Measurements from ENCODE around the gene EYA2. TPM values are rescaled to one million over a fixed set of nuclear protein-coding genes. Genes with fewer than 3 reads are reported as not detected.

EYA2 gene
- polyA plus RNA-seq, 3 donors, result 0.04 to 0.16 TPM; not detected in 1

DNA sequence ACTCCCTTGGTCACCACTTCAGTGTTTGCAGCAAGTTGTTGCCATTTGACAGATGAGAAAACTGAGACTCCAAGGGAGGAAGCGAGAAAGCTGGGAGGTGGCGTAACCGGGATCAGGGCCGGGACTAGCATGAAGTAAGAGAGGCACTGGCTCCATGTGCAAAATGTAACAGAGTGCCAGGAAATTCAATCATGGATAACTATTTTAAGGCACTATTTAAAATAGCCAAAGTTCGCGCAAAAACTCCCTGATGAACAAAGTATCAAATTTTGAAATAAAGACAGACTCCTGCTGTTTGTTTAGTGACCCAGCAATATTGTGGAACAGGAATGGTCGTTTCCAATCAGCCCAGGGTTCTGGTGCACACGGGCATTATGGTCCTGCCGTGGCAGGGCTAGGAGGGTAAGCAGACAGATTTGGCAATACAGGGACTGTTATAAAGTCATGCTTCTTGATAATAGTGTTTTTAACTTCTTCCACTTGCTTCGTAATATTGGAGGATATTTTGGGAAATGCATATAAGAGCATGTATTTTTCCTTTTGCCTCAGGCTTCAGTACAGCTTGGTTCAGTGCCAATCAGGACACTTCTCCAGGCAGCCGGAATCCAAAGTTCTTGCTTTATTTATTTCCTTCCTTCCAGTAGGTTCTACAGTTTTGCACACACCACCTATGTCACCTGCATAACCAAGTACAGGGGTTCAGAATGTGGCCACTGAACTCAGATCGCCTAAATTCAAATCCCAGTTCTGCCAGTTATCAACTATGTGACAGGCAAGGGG lies 141.6 kb downstream of the EYA2 start:
- TF ChIP-seq, protein P1, sequence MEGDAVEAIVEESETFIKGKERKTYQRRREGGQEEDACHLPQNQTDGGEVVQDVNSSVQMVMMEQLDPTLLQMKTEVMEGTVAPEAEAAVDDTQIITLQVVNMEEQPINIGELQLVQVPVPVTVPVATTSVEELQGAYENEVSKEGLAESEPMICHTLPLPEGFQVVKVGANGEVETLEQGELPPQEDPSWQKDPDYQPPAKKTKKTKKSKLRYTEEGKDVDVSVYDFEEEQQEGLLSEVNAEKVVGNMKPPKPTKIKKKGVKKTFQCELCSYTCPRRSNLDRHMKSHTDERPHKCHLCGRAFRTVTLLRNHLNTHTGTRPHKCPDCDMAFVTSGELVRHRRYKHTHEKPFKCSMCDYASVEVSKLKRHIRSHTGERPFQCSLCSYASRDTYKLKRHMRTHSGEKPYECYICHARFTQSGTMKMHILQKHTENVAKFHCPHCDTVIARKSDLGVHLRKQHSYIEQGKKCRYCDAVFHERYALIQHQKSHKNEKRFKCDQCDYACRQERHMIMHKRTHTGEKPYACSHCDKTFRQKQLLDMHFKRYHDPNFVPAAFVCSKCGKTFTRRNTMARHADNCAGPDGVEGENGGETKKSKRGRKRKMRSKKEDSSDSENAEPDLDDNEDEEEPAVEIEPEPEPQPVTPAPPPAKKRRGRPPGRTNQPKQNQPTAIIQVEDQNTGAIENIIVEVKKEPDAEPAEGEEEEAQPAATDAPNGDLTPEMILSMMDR (IDR thresholded peaks at IDR 0.05), result no peak
- Histone ChIP-seq H3K27me3 (ENCODE audit: control insufficient read depth in 2 of 2, insufficient read depth in 2 of 2, low read length in 2 of 2) (no peaks in the 10 kb centered on the region), H3K79me2 (ENCODE audit: insufficient read depth, low read length) (no peaks in the 10 kb centered on the region), H3K9me3 (replicated peaks in 1 of 2; ENCODE audit: control insufficient read depth in 1 of 2, insufficient read depth in 1 of 2, low read length in 2 of 2) (no peaks in the 10 kb centered on the region), H3K4me3 (replicated peaks in 1 of 3; ENCODE audit: low read depth in 2 of 3, low read length in 3 of 3) (no peak overlapping the region), H3K9ac (ENCODE audit: insufficient read depth, low read length, poor library complexity, severe bottlenecking) (no peak overlapping the region), H3K27ac (ENCODE audit: low read depth in 1 of 2, low read length in 2 of 2) (no peak overlapping the region), H3K36me3 (replicated peaks in 1 of 2; ENCODE audit: control insufficient read depth in 1 of 2, insufficient read depth in 2 of 2, low read length in 2 of 2) (no peaks in the 10 kb centered on the region), H3K4me1 (ENCODE audit: control insufficient read depth in 1 of 2, insufficient read depth in 2 of 2, low read length in 2 of 2) (no peaks in the 10 kb centered on the region), H3K4me2 (replicated peaks; ENCODE audit: extremely low read depth, low read length, poor library complexity, severe bottlenecking) (no peak overlapping the region), H4K20me1 (ENCODE audit: insufficient read depth, low read length) (no peaks in the 10 kb centered on the region), H2AFZ (ENCODE audit: insufficient read depth, low read depth, low read length, poor library complexity, severe bottlenecking) (no peak overlapping the region)
- Mint-ChIP-seq H3K27ac (no peak overlapping the region), H3K4me3 (no peak overlapping the region), H3K4me1 (peaks cover 2% of the 10 kb centered on the region), H3K36me3 (no peaks in the 10 kb centered on the region), H3K9me3 (peaks cover 0 to 5% (median 0%) of the 10 kb centered on the region in 7 donors), H3K27me3 (ENCODE audit: low read depth in 3 of 3) (peaks cover 6 to 11% (median 8%) of the 10 kb centered on the region in 3 donors)
- DNase-seq, result no peak
- intact Hi-C loops (cut with micrococcal nuclease), result no loop called here
- whole genome bisulfite sequencing (ENCODE audit: insufficient coverage), result 98% methylated on average over 8 of the region's 12 CpGs

DNA sequence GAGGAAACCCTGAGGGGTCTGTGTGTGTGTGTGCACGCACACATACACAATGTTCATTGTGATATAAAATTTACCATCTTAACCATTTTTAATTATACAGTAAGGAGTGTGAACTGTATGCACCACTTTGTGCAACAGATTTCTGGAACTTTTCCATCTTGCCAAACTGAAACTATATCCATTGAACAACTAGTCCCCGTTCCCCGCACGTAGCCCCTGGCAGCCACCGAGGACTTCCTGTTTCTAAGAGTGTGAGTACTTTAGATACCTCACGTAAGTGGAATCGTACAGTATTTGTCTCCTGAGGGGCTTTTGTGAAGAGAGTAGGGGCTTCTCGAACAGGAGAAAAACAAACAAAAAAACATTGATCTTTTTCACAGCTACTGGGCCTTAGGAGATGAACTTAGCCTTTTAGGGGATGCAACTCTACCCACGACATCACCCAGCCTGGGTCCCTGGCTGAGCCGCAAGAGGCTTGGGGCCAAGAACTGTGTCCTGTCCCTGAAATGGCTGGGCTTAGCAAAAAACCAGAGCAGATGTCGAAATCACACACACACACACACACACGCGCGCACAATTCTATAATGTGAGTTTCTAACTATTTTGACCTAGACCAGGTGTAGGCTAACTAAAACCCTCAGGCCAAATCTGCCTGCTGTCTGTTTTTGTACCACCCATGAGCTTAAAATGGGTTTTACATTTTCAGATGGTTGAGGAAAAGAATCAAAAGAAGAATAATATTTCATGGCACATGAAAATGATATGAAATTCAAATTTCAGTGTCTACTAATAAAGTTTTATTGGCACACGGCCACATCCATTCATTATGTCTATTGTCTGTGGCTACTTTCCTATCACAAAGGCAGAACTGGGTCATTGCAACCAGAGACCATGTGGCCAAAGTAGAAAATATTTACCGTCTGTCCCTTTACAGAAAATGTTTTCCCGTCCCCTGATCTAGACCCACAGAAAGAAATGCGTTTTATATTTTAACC lies 144.2 kb downstream of the EYA2 start:
- no peak overlapping the region for H2AFZ ChIP-seq (ENCODE audit: insufficient read depth, low read depth, low read length, poor library complexity, severe bottlenecking)
- DNase-seq, result peak in 2 of 3 donors; percentile 10 to 20
- no peaks in the 10 kb centered on the region for H4K20me1 ChIP-seq (ENCODE audit: insufficient read depth, low read length)
- H3K4me1 ChIP-seq (ENCODE audit: control insufficient read depth in 1 of 2, insufficient read depth in 2 of 2, low read length in 2 of 2), result no peaks in the 10 kb centered on the region
- H3K9ac ChIP-seq (ENCODE audit: insufficient read depth, low read length, poor library complexity, severe bottlenecking), result no peak overlapping the region
- WGBS (ENCODE audit: insufficient coverage), result 90% methylated on average over 4 of the region's 18 CpGs
- Mint-ChIP-seq H3K27me3 (ENCODE audit: low read depth in 3 of 3) (peaks cover 4 to 12% (median 5%) of the 10 kb centered on the region in 3 donors), H3K4me3 (no peak overlapping the region), H3K4me1 (peaks cover 2% of the 10 kb centered on the region), H3K36me3 (no peaks in the 10 kb centered on the region), H3K9me3 (peaks cover 0 to 4% (median 0%) of the 10 kb centered on the region in 7 donors), H3K27ac (no peak overlapping the region)
- no peak overlapping the region for H3K4me2 ChIP-seq (replicated peaks; ENCODE audit: extremely low read depth, low read length, poor library complexity, severe bottlenecking)
- no peak overlapping the region for H3K27ac ChIP-seq (ENCODE audit: low read depth in 1 of 2, low read length in 2 of 2)
- no peak overlapping the region for H3K4me3 ChIP-seq (replicated peaks in 1 of 3; ENCODE audit: low read depth in 2 of 3, low read length in 3 of 3)
- TF ChIP-seq, protein P1 (IDR thresholded peaks at IDR 0.05), result no peak
- H3K36me3 ChIP-seq (replicated peaks in 1 of 2; ENCODE audit: control insufficient read depth in 1 of 2, insufficient read depth in 2 of 2, low read length in 2 of 2), result no peaks in the 10 kb centered on the region
- H3K27me3 ChIP-seq (ENCODE audit: control insufficient read depth in 2 of 2, insufficient read depth in 2 of 2, low read length in 2 of 2), result no peaks in the 10 kb centered on the region
- no peaks in the 10 kb centered on the region for H3K79me2 ChIP-seq (ENCODE audit: insufficient read depth, low read length)
- intact Hi-C loops (cut with micrococcal nuclease), result no loop called here
- H3K9me3 ChIP-seq (replicated peaks in 1 of 2; ENCODE audit: control insufficient read depth in 1 of 2, insufficient read depth in 1 of 2, low read length in 2 of 2), result no peaks in the 10 kb centered on the region

Measured in CD14-positive monocyte (primary cell).